Measurements from ENCODE around the gene PGA4.
"Not testable (repeated sequence)": the region's sequence is repeated elsewhere in the genome, so short reads cannot be mapped to it uniquely, and the experiment has no call there.

The PGA4 gene

GRCh38 chr11:61252332-61252731 lies 30.2 kb downstream of the PGA4 start:
- not testable (repeated sequence) for DNase-seq

GRCh38 chr11:61254403-61255025 lies 32.4 kb downstream of the PGA4 start:
- DNase-seq, result no peak

GRCh38 chr11:61256710-61257482 lies 34.7 kb downstream of the PGA4 start:
- DNase-seq, result no peak

DNA sequence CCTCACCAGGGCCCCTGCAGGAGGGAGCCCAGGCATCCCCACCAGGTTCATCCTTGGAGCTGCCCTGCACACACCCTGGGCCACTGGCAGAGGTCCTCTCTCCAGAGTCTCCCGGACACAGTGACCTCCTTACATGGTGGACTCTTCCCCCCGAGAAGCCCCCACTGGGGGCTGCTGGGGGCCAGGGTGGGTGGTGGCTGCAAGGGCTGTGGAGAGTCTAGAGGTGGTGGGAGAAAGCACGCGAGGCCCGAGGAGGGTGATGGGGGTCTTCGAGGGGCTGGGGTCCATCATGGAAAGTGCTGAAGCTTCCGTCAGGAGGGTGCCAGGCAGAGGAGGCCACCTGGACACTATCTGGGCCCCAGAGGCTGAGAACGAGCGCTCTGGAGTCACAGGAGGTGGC lies 36.4 kb downstream of the PGA4 start:
- no peak for DNase-seq

DNA sequence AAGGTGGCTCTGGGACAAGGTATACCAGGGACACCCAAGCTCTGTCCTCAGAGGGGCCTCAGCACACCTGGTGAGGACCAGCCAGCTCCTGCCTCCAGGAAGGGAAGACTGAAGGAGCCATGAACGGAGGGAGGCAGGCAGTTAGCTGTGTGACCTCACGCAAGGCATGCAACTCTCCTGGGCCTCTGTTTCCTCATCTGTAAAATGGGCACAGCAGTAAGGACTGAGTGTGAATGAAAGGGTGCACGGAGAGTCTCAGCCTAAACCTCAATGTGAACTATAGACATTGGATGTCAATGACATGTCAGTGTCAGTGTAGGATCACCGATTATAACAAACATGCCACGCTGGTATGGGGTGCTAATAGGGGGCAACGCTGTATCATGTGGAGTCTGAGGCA lies 37.2 kb downstream of the PGA4 start:
- no peak for DNase-seq

- no peak for DNase-seq
Observed at GRCh38 chr11:61264371-61264770, 42.2 kb downstream of the PGA4 start.

GRCh38 chr11:61264795-61265194 lies 42.6 kb downstream of the PGA4 start:
- DNase-seq, result no peak

GRCh38 chr11:61265357-61265756 lies 43.2 kb downstream of the PGA4 start:
- no peak for DNase-seq

DNA sequence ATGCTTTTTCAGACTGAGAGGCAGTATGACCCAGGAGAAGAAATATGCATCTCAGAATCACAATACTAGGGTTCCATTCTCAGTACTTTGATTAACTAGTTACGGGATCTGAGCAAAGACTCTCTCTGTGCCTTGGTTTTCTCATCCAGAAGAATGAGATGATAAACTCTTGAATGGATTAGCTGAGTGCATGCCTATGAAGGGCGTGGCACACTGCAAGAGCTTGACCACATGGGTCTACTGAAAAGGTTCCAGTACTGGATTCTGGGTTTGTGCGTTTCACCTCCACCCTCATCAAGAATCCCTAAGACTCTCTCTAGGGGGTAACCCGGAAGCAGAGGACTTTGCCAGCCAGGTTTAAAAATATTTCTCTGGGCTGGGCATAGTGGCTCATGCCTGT lies 44.5 kb downstream of the PGA4 start:
- no peak for DNase-seq

DNA sequence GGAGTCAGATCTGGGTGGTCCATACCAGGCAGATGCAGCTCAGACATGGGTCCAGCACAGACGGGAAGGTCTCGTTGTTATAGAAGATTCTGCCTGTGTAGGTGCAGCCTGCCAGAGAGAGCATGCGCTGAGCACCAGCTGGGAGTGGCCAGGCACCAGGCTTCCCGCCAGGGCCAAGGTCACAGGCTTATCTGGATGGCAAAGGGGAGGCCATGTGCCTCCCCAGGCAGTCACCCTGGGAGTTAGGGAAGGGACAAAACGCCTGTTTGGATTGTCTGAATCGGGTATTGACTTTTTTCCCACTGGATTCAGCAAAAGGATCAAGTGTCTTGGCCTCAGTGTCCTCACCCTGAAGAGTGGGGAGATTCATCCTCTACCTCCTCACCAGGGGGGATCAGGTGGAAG lies 45.3 kb downstream of the PGA4 start:
- no peak for DNase-seq

GRCh38 chr11:61268588-61269250 lies 46.6 kb downstream of the PGA4 start:
- DNase-seq, result no peak

GRCh38 chr11:61270354-61271076 lies 48.4 kb downstream of the PGA4 start:
- no peak for DNase-seq

GRCh38 chr11:61272731-61273130 lies 50.6 kb downstream of the PGA4 start:
- DNase-seq, result no peak

- peak; percentile 51 for DNase-seq
Observed at GRCh38 chr11:61273178-61274078, 51.3 kb downstream of the PGA4 start.

- no peak for DNase-seq
Observed at GRCh38 chr11:61274084-61274483, 51.9 kb downstream of the PGA4 start.

DNA sequence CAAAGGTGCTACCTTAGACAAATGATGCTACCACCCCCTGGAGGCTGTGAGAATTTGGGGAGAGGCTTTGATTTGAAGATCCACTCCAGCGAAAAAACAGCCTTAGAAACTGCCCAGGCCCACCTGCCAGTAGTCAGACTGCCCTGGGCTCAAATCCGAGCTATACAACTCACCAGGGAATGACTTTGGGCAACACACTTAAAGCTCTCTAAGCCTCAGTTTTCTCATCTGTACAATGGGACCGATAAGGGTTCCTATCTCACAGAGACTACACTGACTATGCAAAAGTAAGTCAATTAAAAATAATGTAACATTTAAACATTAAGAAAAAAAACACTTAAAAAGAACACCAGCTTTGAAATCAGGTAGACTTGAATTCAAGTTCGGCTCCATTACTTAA lies 53.0 kb downstream of the PGA4 start:
- no peak for DNase-seq

DNA sequence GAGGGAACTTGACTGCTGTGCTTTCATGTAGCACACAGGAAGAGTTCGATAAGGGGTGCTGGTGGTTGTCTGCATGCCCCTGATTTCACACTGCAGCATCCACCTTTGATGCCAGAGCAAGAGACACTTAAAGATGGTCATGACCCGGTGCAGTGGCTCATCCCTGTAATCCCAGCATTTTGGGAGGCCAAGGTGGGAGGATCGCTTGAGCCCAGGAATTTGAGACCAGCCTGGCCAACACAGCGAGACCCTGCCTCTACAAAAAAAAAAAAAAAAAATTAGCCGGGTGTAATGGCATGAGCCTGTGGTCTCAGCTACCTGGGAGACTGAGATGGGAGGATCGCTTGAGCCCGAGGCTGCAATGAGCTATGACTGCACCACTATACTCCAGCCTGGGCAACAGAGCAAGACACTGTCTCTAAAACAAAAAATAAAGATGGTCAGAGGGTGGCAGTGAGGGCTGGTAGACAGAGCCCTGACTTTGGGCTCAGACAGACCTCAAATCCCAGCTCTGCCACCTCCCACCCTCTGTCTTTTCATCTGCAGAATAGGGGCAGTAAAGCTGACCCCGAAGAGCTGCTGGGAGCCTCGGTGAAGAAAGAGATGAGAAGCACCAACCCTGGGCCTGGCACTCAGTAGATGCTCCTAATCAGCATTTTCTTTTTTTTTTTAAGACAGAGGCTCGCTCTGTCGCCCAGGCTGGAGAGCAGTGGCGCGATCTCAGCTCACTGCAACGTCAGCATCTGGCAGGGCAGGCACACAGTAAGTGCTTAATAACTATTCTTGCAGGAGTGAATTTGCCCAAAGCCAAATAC lies 55.2 kb downstream of the PGA4 start:
- DNase-seq, result no peak

GRCh38 chr11:61278001-61278470 lies 55.9 kb downstream of the PGA4 start:
- DNase-seq, result no peak

DNA sequence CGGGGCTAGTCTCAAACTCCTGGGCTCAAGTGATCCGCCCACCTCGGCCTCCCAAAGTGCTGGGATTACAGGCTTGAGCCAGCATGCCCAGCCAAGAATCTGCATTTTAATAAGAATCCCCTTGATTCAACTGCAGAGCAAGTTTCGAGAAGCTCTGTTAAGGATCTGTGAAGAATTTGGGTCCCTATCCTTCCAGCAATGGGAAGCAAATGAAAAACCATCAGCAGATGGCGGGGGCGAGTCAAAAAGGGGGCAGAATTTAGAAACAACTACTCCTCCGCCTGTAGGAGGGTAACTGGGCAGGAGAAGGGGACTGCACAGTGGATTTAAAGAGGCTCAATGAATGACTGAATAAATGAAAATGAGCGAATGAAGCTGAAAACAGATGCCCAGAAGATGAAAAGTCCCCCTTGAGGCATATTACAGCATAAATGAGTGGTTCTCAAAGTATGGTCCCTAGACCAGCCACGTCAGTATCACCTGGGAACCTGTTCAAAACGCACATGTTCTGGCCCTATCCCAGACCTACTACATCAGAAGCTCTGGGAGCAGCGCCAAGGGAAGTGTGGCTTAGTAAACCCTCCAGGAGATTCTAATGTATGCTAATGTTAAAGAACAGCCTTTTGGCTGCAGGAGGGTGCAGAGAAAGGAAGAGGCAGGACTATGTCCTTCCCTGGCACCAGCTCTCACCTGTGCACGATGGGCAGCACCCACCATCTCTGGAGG lies 58.0 kb downstream of the PGA4 start:
- no peak for DNase-seq

DNA sequence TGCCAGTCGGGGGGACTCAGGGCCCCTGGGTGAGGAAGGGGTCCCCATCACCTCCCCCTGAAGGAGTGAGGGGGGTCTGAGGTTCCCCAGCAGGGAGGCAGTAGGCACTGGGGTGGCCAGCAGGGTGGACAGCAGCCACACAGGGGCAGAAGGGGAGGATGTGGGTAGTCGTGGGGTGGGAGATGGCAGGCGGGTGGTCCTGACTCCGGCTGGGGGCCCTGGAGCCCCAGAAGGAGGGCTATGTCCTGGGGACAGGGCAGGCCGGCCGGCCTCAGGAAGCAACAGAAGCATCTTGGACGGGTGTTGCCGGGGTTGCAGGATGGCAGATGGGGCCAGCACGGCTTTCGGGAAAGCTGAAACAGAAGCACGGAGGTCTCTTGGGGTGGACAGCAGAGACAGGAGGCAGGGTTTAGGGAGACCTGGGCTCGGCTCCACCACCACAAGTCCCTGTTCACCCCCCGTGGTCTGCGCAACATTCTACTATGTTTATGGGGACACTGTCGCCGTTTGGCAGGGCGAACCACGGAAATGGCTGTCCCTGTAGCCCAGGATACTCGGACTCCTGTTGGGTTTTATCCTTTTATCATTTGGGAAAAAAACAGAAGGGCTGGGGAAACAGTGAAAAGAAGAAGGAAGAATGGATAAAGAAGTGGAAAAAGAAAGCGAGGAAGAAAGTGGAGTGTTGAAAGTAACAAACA lies 58.9 kb downstream of the PGA4 start:
- no peak for DNase-seq

All from NCI-H1092 (cell line).